Adrenal gland (tissue), 12 donors: ENCODE data around the gene SLC6A3. TPM values are rescaled to one million over a fixed set of nuclear protein-coding genes. Genes with fewer than 3 reads are reported as not detected.

Experiments
- DNase-seq, 7 donors: peaks; one replicate each; pipeline ENCODE4 v3.0.0-alpha.2; 2019 to 2020
- H3K27ac ChIP-seq, 5 donors: fragments of 200-600 bp; sonication (generic) in 4 of 5; 1 replicate in 3 of 5; 2 replicates in 2 of 5; pipeline versions ENCODE4 v1.5.1 to v1.8.0; 2016 to 2020; ENCODE audit warnings: mild to moderate bottlenecking in 1 of 5
- H3K27me3 ChIP-seq: fragments of 200-600 bp; 2 replicates; pipeline ENCODE4 v1.8.0; 2021
- H3K36me3 ChIP-seq, 2 donors: fragments of 200-600 bp; replicated peaks in 1 of 2; 1 replicate in 1 of 2; 2 replicates in 1 of 2; pipeline versions ENCODE4 v1.5.1 to v1.8.0; 2018 to 2022
- H3K4me1 ChIP-seq, 2 donors: fragments of 200-600 bp; replicated peaks in 1 of 2; 1 replicate in 1 of 2; 2 replicates in 1 of 2; pipeline versions ENCODE4 v1.5.1 to v1.8.0; 2018 to 2021
- H3K4me3 ChIP-seq, 4 donors: fragments of 200-600 bp; sonication (generic) in 3 of 4; one replicate each; pipeline ENCODE4 v1.5.1; 2016 to 2018
- H3K9me3 ChIP-seq, 3 donors: fragments of 200-600 bp; sonication (generic) in 1 of 3; replicated peaks in 1 of 3; 1 replicate in 2 of 3; 2 replicates in 1 of 3; pipeline versions ENCODE4 v1.5.1 to v1.8.0; 2016 to 2021
- CTCF ChIP-seq, 6 experiments: fragments of 450-650 bp in 4 of 6; fragments of 200-600 bp in 2 of 6; sonication (generic) in 1 of 6; IDR thresholded peaks; 1 replicate in 5 of 6; 2 replicates in 1 of 6; pipeline versions ENCODE4 v1.5.1 to v1.8.0; 2016 to 2021; ENCODE audit warnings: antibody characterized with exemption in 6 of 6, mild to moderate bottlenecking in 2 of 6, moderate library complexity in 1 of 6
- POLR2A ChIP-seq, 2 donors: fragments of 450-650 bp; IDR thresholded peaks; one replicate each; pipeline ENCODE4 v1.6.1; 2017; ENCODE audit warnings: antibody characterized with exemption in 2 of 2, mild to moderate bottlenecking in 2 of 2, moderate library complexity in 1 of 2
- WGBS, 4 donors: extraction: QIAGEN DNeasy Blood & Tissue Kit in 2 of 4; methylation state at CpG; one replicate each; pipeline versions ENCODE4 v1.1.5 to v1.1.7; 2013 to 2017; 5-methylcytosine and 5-hydroxymethylcytosine counted together
- intact Hi-C, 2 donors: fragments of 100-400 bp; cut with DNase I; formaldehyde crosslinking; loops; one replicate each; pipeline versions ENCODE4 v1.14.1 to v1.15.0; 2022 to 2023
- polyA plus RNA-seq, 3 donors: library from polyadenylated mRNA; stranded (reverse); fragments of 200-250 nt in 2 of 3; fragments of 350-450 nt in 1 of 3; fragmentation: Illumina TruSeq in 1 of 3; extraction: RNeasy Lipid Tissue Mini Kit (QIAGEN cat#74804) in 1 of 3; gene quantifications; one replicate each; pipeline ENCODE4 v1.2.3, GENCODE V29; 2013 to 2014
- total RNA-seq, 9 donors: library from RNA; depleted of rRNA in 4 of 9; stranded (reverse); fragments of >200 nt in 4 of 9; fragments of 120-200 nt in 1 of 9; fragmentation: NEBNext Ultra II Directional in 1 of 9; extraction: Animal tissue kit (Norgen Biotek cat#: 25700) in 1 of 9; gene quantifications; one replicate each; pipeline versions ENCODE4 v1.1.0 to v1.2.4, GENCODE V29; 2013 to 2023
- donor health status: healthy with polysubstance abuse.
- donor health status: Bipolar disorder and iron deficiency.
- donor health status: DM: yes; HTN: yes; CAD: no.
- donor health status: DM: no; HTN: no; CAD: no.
- donor health status: DM: no; HTN: no; CAD: no.
- donor health status: DM: yes; HTN: yes; CAD: no.

Gene SLC6A3
- total and polyA plus RNA-seq, 12 donors = 0.10 TPM; not detected in 11

GRCh38 chr5:1371218-1371971 lies 73.8 kb downstream of the SLC6A3 start:
- Histone ChIP-seq H3K9me3 (no peaks in the 10 kb centered on the region), H3K27ac (no peak overlapping the region), H3K27me3 (peaks cover 4% of the 10 kb centered on the region), H3K36me3 (no peaks in the 10 kb centered on the region), H3K4me1 (no peaks in the 10 kb centered on the region), H3K4me3 (no peak overlapping the region)
- TF ChIP-seq POLR2A (IDR thresholded peaks at IDR 0.05) = no peak
- TF ChIP-seq CTCF (IDR thresholded peaks at IDR 0.05) = no peak
- DNase-seq = no peak
- intact Hi-C loops = no loop called here
- WGBS, 4 donors = 65 to 76% (median 69%) methylated on average over 11 to 13 of the region's 13 CpGs

GRCh38 chr5:1370006-1370405 lies 75.2 kb downstream of the SLC6A3 start:
- no peak for DNase-seq
- intact Hi-C loops = no loop called here
- TF ChIP-seq POLR2A (IDR thresholded peaks at IDR 0.05) (no peak), CTCF (IDR thresholded peaks at IDR 0.05) (no peak)
- Histone ChIP-seq H3K27me3 (peaks cover 4% of the 10 kb centered on the region), H3K9me3 (no peaks in the 10 kb centered on the region), H3K4me1 (no peaks in the 10 kb centered on the region), H3K4me3 (no peak overlapping the region), H3K27ac (no peak overlapping the region), H3K36me3 (no peaks in the 10 kb centered on the region)
- WGBS, 4 donors = 77 to 85% (median 82%) methylated on average over 5 to 7 of the region's 7 CpGs

GRCh38 chr5:1368756-1369155 lies 76.5 kb downstream of the SLC6A3 start:
- 57 to 68% (median 66%) methylated on average over 4 of the region's 4 CpGs for WGBS, 4 donors
- no peak for TF ChIP-seq POLR2A (IDR thresholded peaks at IDR 0.05)
- no peak for TF ChIP-seq CTCF (IDR thresholded peaks at IDR 0.05)
- intact Hi-C loops = no loop called here

GRCh38 chr5:1368236-1368635 lies 77.0 kb downstream of the SLC6A3 start:
- no peak for TF ChIP-seq POLR2A (IDR thresholded peaks at IDR 0.05)
- no peak for TF ChIP-seq CTCF (IDR thresholded peaks at IDR 0.05)
- Histone ChIP-seq H3K4me1 (no peaks in the 10 kb centered on the region), H3K27me3 (peaks cover 4% of the 10 kb centered on the region), H3K27ac (no peak overlapping the region), H3K4me3 (no peak overlapping the region), H3K36me3 (no peaks in the 10 kb centered on the region), H3K9me3 (no peaks in the 10 kb centered on the region)
- 80 to 86% (median 83%) methylated on average over 7 of the region's 7 CpGs for WGBS, 4 donors
- intact Hi-C loops = no loop called here
- DNase-seq = no peak

More at GRCh38 chr5:1368756-1369155, 76.5 kb downstream of the SLC6A3 start:
- Histone ChIP-seq H3K27me3 (peaks cover 4% of the 10 kb centered on the region), H3K4me1 (no peaks in the 10 kb centered on the region), H3K27ac (no peak overlapping the region), H3K9me3 (no peaks in the 10 kb centered on the region), H3K36me3 (no peaks in the 10 kb centered on the region), H3K4me3 (no peak overlapping the region)
- DNase-seq = no peak
